ENCODE results near the gene EXOSC2.
"Not testable (repeated sequence)": the region's sequence is repeated elsewhere in the genome, so short reads cannot be mapped to it uniquely, and the experiment has no call there.

Gene EXOSC2

DNA sequence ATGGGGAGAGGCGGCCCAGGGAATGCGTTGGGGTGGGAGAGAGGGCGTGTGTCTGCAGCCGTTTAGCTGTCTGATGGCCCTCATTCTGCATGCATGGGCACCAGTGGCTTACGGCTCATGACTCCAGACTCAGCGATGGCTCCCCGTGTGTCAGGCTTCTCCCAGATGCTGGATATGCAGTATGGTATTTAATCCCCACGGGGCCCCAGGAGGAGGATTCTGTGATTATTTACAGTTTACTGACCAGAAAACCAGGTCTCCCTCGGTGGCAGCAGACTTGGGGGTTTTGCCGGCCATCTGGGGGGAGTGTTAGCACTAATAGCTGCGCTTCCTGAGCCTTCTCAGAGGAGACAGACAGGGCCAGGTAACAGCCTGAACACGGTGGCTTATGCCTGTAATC is 24.9 kb upstream of the EXOSC2 start:
- no peak for DNase-seq

DNA sequence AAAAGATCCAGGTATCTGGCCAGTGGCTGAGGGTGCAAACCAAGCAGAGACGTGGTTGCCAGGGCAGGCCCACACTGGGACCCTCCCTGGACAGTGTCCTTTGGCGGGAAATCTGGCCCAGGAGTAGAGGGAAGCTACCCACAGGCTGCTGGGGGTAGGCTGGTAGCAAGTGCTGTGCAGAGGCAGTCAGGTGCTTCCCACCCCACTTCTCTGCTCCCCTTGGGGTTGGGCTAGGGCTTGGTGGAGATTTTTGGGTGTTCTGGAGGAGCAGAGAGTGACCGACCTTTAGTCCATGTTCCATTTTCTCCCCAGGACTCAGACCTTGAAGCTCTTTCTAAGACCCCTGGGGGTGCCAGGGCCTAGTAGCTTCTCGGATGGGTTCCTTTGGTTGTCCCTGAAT is 23.6 kb upstream of the EXOSC2 start:
- DNase-seq = no peak

DNA sequence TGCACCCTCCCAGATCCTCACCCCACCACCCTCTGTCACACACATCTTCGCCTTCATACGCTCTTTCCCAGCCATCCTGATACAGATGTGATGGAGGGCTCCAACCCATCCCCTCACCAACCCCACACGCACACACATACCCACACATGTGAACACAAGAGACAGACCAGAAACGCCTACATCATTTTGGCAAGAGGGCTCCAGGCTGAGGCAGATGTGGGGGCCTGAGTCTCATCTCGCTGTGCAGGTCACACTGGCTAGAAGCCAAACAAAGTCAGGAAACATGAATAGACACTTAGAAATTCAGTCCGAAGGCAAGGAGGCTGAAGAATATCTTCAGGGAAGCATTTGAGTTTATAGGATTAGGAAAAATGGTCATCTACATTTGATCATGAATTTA is 22.9 kb upstream of the EXOSC2 start:
- DNase-seq = no peak

GRCh38 chr9:130672466-130672865 is 21.1 kb upstream of the EXOSC2 start:
- DNase-seq = peak in 1 of 2 experiments; percentile 39

DNA sequence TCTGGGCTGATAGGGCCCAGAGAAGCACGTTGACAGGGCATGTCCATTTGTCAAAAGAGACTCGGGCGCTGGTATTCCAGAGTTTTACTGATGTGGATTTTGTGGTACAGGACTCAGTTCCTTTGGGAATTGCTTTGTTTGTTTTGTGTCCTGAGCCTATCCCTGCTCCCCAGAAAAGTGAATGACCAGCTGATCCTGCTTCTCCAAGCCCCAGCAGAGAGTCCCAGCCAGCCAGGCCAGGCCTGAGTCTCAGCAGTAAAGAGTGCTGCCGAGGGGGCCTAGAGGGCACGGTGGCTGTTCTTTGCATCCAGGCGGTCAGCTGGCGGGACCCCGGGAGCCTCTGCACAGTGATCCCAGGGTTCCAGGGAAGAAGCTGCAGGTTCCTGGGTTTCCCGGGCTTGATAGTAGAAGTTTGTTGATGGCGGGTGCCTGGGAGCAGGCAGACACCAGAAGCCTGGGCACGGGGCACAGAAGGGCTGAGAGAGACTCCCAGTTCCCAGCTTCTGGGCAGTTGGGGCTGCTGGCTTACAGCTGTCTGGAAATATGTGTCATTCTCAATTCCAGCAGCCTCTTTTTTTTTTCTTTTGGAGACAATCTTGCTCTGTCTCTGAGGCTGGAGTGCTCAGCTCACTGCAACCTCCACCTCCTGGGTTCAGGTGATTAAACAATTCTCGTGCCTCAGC is 20.5 kb upstream of the EXOSC2 start:
- DNase-seq = no peak

DNA sequence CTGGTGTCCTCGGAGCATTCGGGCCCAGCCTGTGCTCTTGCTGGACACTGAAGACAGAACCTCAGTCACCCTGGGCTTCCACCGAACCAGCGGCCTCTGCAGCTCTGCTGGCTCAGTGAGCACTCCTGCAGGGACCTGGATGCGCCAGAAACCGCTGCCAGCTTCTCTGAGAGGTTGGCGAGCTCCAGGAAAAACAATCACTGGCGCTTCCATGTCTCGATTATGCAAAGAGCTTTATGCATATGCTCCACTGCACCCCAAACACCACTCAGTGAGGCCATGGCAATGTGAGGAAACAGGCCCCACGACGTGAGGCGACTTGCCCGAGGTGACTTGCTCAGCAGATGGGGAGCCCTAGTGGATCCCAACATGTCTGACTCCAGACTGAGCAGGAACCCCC is 18.2 kb upstream of the EXOSC2 start:
- DNase-seq = peak; percentile 44 to 79

DNA sequence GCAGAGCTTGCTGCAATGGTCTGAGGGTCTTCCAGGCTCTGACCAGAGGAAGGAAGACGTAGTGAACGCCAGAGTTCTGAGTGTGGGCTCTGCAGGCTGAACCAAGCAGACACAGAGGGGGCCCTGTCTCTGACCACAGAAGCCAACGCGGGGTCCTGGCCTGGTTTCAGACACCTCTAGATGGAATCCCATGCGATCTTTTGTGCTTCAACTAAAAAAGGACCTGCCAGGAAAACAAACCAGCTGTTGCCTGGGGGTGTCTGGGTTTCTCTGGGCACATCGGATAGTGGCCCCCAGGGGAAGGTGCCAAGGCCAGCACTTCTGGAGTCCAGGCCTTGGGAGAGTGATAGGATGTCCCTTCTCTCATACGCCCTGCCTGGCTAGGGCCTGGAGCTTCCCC is 16.3 kb upstream of the EXOSC2 start:
- no peak for DNase-seq

- DNase-seq = peak in 1 of 2 experiments; percentile 27
Observed at GRCh38 chr9:130680836-130681768, 12.5 kb upstream of the EXOSC2 start.

DNA sequence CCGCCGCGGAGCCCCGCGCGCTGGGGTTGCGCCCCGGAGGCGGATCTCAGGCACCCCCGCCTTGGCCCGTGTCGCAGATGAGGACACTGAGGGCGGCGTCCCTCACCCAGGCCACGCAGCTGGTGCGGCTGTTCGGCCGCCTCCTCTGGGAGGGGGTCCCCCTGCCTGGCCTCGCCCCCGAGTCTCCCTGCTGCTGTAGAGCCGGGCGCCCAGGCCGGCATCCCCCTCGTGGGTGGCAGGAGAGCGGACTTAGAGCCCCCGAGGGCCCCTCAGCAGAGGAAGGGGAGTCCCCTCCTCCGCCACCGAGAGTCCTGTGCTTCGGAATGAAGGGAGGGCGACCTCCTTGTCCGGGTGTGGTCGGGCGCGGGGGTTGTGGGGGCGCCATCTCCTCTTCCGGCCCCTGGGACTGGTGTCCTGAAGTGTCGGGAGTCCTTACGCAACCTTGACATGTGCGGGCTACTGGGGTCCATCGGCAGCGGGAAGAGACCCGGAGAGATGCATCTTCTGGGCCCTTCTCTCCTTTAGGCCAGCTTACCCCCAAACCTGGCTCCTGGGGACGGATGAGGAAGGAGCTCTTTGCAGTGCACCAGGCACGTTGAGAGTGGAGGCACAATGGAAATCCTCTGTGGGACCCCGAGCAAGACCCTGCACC is 11.7 kb upstream of the EXOSC2 start:
- DNase-seq = no peak

DNA sequence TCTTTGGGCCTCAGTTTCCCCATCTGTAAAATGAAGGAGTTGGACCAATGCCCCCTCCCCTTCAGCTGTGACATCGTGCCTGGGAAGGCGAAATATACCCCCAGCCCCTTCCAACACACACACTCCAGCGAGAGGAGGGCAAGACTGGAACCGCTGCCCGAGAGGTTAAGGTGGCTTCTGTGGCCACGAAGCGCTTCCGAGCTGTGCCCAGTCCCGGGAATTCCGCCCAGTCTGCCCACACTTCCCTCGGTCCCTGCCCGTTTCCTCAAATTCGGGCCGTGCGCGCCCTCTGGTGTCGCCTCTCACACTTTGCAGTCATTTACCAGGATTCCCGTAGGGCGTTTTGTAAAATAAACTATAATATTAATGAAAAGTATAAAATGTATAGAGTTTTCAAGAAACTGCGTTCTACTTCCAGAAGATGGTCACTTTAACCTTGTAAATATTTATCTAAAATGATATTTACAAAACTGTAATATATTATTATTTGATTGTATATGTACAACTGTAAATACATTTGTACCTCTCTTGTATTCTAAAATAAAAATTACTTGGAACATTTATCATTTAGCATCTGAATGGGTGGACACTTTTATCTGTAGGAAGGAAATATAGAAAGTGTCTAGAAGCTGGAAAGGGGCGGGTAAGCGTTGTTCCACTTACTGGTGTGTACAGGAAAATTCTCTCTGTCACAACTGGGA is 11.0 kb upstream of the EXOSC2 start:
- DNase-seq = peak; percentile 20 to 74

- DNase-seq = no peak
Observed at GRCh38 chr9:130685104-130685503, 8.5 kb upstream of the EXOSC2 start.

DNA sequence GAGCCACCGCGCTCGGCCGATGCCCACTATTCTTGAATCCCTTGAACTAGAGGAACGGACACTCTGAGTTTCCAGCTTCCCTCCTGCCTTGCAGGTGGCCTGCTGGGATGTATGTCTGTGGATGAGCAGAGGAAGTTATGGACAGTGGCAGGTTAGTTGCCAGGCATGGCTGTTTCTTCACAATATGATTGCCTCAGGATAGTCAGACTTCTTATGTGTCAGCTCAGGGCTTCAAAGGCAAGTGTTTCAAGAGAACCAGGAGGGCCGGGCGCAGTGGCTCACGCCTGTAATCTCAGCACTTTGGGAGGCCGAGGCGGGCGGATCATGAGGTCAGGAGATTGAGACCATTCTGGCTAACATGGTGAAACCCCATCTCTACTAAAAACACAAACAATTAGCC is 7.6 kb upstream of the EXOSC2 start:
- not testable (repeated sequence) for DNase-seq

DNA sequence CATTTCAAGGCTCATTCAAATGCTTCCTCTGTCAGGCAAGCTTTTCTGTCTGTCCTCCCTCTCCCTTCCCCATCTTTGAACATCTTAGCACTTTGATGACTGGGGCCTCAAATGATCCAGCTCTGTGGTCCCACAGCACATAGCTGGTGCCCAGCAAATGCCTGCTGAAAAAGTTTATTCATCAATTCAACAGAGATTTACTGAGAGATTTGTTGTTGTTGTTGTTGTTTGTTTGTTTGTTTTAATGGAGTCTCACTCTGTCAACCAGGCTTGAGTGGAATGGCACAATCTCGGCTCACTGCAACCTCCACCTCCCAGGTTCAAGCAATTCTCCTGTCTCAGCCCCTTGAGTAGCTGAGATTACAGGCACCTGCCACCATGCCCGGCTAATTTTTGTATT is 6.0 kb upstream of the EXOSC2 start:
- DNase-seq = no peak

DNA sequence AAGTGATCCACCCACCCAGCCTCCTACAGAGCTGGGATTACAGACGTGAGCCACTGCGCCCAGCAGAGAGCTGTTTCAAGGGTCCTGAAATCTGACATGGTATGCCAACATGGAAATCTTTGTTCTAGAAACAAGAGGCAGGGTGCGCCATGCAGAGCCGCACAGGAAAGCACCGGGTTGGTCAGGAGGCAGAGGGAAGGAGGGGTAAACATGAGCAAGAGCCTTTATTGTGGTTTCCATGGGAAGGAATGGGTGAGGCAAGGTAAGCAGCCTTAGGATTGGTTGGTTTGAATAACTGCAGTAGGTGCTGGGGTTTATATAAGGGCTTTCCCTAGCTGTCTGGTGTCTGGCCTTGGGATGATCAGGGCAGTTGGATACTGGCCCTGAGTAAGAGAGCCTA is 5.5 kb upstream of the EXOSC2 start:
- no peak for DNase-seq

- no peak for DNase-seq
Observed at GRCh38 chr9:130689572-130689936, 4.0 kb upstream of the EXOSC2 start.

- DNase-seq = peak; percentile 6 to 26
Observed at GRCh38 chr9:130689937-130690700, 3.5 kb upstream of the EXOSC2 start.

DNA sequence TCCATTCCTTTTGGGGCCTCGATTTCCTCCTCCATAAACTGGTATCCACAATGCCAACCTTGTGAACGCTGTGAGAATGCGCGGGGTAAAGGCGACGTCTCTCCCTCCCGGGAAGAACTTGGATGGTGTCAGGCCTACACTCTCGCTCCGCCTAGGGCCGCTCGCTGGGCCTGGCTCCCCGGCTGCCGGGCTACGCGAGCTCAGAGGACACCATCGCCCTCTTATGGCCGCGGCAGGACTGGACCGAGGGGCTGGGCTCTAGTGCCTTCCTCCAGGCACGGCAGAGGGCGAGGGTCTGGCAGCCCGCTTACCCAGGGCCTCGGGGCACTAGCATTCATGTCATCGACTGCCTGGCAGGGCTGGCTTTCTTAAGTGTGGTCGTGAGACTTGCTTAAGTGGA is 1.3 kb upstream of the EXOSC2 start:
- DNase-seq = no peak

DNA sequence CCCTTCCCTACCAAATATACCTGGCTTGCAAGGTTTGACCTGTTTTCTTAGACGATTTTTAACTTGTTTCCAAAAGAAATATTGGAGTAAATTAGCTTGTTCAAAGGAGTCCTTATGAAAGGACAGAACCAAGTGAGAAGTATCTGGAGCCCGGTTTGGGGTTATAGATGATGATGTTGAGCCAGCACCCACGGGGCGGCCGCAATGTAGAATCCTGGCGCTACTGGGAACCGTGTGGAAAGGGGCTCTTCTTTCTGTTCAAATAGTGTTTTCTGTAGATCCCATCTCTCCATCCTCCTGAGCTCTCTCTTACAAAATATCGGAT is 517 bp upstream of the EXOSC2 start:
- no peak for DNase-seq

DNA sequence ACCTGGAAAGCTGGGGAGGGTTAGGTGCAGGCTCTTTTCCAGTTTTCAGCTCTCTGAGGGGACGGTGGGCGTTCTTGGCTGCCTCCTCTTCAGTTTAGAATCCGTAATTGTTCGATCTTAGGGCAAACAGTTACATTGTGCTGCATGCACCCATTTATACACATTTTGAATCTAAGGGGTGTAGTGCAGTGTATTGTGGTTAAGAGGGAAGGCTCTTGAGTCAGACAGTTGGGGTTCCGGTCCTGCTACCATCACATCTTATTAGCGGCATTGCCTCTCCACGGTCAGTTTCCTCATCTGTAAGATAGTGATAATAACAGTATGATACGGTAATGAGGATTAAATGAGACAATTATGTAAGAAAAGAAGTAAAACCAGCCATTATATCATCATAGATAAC is 625 bp downstream of the EXOSC2 start:
- no peak for DNase-seq

DNA sequence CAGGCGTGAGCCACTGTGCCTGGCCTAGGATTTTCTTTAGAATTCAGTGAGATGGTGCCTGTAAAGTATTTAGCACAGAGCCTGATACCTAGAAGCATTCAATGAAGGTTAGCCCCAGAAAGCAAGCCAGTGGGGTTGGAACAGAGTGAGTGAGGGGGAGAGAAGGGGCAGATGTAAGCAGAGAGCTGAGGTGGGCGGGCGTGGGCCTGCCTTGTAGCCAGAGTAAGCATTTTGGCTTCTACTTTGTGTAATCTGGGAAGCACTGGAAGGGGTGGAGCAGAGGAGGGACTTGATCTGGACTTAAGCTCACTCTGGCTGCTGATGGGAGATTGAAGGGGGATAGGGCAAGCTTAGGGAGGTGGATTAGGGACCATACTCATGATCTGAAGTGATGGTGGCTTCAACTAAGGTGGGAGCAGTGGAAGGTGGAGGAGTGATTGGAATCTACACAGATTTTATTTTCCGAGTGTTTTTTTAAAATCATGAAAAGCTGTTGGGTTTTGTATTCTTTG is 2.6 kb downstream of the EXOSC2 start:
- no peak for DNase-seq

- no peak for DNase-seq
Observed at GRCh38 chr9:130696996-130697395, 3.4 kb downstream of the EXOSC2 start.

GRCh38 chr9:130698514-130698913 is 4.9 kb downstream of the EXOSC2 start:
- no peak for DNase-seq

Data from NCI-H446 (cell line).